Posterior cingulate gyrus (tissue), 11 donors: ENCODE data around the gene U2SURP.
"Not testable (repeated sequence)": the region's sequence is repeated elsewhere in the genome, so short reads cannot be mapped to it uniquely, and the experiment has no call there.

ENCODE experiments used
- DNase-seq, 10 donors: peaks; one replicate each; pipeline versions ENCODE4 v3.0.0 to v3.0.0-alpha.2; 2020 to 2021; ENCODE audit warnings: mixed read lengths in 3 of 10
- intact Hi-C: fragments of 100-400 bp; cut with DNase I; formaldehyde crosslinking; loops from one replicate; pipeline ENCODE4 v1.15.1; 2023

The U2SURP gene

DNA sequence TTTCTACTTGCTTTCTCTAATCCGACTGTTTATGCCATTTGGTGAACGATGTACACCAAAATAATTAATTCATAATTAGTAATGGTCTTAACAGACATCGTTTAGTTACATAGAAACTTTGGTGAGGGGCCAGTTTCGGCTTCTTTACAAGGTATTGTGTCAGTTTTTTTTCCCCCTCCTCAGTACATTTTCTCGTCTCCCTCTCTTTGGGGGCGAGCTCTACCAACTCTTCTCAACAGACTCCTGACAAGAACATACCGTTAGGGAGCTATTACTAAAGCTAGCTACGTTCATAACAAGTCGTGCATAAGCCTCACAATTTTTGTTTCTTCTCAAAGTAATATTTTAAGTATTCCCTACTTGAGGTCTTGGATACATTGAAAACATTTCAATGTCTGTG, 1.4 kb downstream of the U2SURP start:
- intact Hi-C loops: no loop called here
- no peak for DNase-seq

DNA sequence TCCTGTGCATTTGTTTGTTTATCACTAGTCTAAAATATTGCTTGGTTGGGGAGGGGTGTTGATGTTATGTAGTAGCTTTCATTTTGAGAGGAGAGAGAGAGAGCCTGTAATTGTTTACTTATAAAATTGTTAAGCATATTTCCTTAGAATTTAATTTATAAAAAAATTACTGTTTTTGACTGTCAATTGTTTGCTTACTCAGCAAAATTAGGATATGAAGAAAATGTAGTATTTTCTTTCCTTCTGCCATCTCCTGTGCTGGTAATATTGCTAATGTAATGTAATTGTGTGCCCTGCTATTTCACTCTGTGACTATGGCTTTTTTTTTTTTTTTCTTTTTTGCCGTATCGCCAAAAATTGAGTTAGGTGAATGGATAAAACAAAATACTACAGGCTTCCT, 3.5 kb downstream of the U2SURP start:
- no peak for DNase-seq
- intact Hi-C loops: no loop called here

DNA sequence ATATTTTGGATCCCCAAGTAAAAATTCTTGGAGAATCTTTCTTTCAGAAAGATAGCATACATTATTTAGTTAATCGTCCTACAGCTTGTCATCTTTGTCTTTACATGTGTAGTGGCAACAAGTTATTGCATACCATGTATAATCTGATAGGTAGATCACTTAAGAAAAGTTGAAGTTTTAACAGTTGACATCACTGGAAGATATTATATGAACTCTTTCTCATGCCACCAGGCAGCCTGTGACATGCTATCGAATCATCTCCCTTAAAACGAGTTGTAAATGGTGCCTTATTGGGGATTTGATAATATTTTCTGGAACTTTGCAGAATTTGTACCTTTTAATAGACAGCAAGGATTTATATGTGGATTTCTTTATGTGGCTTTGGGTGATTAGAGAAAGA, 8.7 kb downstream of the U2SURP start:
- no peak for DNase-seq
- intact Hi-C loops: no loop called here

DNA sequence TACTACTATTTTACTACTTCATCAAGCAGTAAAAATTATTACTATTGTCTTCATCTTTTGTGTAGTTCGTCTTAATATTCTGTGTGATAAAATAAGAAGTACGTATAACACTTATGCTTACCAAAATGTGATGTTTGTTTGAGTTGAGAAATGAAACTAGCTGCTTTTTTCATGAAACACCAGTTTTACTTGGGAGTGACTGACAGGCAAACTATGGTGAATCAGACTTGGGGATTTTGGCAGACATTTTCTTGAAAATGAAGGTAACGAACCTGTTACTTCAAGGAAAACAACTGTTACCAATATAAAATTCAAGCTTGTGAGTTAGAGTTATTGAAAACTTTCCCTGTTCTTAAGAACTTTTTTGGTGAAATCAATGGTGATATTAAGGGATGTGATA, 10.3 kb downstream of the U2SURP start:
- intact Hi-C loops: no loop called here
- DNase-seq: no peak

DNA sequence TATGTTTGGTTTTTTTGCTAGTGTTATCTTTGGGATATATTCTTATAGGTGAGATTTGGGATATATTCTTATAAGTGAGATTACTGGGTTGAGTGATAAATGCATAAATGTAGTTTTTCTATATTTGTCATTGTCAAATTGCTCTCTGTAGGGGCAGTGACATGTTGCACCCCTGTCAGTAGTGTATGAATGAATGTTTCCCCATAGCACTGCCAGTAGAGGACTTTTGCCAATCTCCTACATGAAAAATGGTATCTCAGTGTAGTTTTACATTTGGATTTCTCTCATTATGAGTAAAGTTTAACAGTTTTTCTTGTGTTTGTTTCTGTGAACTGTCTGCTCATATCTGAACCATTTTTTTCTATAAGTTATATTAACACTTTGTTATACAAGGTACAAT, 13.6 kb downstream of the U2SURP start:
- intact Hi-C loops: no loop called here
- no peak for DNase-seq

DNA sequence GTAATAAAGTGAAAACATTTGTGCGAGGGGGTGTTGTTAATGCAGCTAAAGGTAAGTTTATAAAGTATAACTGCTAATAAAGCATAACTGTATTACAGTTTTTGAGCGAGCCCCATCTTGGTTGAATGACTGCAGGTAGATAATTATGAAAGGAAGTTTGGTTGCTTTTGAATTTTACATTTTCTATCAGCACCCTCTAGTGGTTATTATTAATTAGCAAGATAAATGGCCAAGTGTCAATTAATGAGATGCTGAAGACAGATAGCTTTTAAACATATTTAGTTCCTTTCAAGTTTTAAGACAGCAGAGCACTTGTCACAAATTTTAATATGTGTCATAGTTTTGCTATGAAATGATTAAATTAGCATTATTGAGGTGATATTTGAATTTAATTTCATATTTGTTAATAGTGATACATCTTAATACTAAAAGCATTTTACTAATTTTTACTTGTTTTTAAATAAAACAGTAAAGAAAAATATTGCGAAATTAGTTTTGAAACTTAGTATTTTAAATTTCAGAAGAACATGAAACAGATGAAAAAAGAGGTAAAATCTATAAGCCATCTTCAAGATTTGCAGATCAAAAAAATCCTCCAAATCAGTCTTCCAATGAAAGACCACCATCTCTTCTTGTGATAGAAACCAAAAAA, 15.1 kb downstream of the U2SURP start:
- DNase-seq: no peak
- intact Hi-C loops: no loop called here

DNA sequence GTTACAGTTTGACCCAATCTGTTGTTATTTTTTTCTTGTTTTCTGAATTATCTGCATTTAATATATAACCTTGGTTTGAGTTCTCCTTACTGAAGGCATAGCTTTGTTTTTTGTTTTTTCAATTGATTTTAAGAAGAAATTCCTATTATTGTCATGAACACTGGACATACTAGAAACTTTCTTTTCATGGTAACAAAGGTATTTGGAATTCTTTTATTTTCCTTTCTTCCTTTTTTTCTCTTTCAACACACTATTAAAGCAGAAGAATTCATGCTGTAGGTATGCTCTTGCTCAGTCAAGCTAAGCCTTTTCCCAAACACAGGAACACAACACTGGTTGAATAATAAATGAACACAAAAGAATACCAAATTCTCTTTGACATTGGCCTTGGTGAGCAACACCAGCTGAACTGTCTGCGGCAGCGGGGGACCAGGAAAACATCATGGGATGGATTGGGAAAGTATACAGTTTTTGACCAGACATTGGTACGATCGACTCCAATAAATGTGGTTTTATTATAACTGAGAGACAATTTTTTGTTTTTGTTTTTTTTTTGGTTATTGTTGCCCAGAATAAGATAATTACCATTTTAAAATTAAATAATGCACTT, 23.1 kb downstream of the U2SURP start:
- intact Hi-C loops: no loop called here

DNA sequence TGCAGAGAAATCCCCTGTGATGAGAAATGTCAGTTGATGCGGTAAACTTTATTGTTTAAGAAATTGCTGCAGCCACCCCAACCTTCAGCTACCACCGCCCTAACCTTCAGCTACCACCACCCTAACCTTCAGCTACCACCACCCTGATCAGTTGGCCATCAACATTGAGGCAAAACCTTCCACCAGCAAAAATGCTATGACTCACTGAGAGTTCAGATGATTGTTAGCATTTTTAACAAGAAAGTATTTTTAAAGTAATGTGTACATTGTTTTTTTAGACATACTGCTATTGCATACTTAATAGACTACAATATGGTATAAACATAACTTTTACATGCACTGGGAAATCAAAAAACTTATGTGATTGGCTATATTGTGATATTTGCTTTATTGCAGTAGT, 30.0 kb downstream of the U2SURP start:
- DNase-seq: no peak
- intact Hi-C loops: loop anchor here (10.0 kb wide), 1 partner anchor 643 kb away; no protein-coding TSS in a partner anchor

More for the DNA sequence above, 23.1 kb downstream of the U2SURP start:
- no peak for DNase-seq

DNA sequence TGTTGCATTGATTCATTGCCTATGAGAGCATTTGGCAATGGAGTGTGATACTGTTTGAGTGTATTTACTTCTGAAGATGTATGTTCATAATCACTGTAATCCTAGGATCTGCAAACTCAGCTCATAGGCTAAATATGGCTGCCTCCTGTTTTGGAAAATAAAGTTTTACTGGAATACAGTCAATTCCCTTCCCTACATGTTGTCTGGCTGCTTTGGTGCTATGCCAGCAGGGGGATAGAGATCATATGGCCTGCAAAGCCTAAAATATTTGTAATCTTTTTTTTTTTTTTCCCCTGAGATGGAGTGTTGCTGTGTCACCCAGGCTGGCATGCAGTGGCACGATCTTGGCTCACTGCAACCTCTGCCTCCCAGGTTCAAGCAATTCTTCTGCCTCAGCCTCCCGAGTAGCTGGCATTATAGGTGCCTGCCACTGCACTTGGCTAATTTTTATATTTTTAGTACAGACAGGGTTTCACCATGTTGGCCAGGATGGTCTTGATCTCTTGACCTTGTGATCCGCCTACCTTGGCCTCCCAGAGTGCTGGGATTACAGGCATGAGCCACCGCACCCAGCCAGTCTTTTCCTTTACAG, 30.5 kb downstream of the U2SURP start:
- intact Hi-C loops: loop anchor here (10.0 kb wide), 1 partner anchor 643 kb away; no protein-coding TSS in a partner anchor
- not testable (repeated sequence) for DNase-seq

DNA sequence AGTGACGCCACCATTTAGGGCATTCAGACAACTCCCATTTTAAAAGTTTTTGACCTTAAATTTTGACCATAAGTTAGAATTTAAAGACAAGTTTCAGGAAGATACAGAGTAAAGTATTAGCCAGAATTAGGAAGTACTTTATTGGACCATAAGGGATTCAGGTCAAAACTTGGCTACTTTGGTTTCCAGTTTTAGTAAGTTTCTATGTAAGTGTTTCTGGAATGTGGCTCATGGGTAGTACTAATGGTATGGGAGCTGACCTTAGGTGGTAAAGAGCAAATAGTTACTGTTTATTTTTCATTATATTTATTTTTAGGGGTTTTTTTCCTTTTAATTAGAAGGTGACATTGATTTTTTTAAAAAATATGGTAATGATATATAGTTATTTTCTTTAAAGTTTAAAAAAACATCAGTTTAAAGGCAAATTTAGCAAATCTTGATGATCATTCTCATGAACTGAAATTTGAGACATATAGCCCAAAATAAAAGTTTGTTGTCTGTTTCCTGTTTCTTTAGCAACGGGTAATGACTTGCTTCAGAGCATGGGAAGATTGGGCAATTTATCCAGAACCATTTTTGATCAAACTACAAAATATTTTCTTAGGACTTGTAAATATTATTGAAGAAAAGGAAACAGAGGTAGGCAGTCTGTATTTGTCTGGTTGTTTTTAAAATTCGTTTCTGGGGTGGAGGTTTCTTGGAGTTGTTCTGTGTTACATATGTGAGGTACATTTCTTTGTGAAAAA, 34.3 kb downstream of the U2SURP start:
- no peak for DNase-seq
- intact Hi-C loops: loop anchor here (10.0 kb wide), 1 partner anchor 639 kb away; no protein-coding TSS in a partner anchor

DNA sequence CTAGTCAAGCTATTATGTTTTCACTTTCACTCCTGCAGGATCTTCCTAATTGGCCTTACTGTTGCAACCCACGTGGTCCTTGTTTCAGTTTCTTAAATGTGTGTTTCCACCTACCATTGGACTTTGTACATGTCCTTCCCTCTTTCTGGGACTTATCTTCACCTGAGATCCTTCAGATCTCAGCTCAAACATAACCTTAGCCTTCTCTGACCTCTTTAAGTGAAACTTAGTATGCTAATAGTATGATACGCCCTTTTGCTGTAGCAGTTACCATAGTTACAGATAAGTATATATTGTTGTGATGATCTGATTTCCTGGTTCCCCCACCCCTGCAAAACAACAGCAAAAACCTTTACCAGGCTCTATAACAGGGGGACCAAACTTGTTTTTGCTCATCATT, 35.2 kb downstream of the U2SURP start:
- intact Hi-C loops: loop anchor here (10.0 kb wide), 1 partner anchor 638 kb away; no protein-coding TSS in a partner anchor
- no peak for DNase-seq

DNA sequence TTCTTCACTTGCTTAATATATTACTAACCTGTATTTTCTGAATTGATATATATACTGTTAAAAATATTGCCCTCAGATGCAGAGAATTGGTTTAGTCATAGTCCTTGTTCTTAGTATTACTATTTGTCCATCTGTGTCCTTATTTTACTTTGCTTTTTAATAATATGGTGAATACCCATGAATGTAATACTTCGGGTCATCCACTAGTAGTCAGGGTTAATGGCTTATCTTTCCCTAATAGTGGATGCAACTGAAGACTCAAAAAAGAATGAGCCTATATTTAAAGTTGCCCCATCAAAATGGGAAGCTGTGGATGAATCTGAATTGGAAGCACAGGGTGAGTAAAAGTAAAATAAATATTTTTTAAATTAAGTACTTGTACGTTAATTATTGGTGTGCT, 36.5 kb downstream of the U2SURP start:
- no peak for DNase-seq
- intact Hi-C loops: loop anchor here (10.0 kb wide), 1 partner anchor 637 kb away; no protein-coding TSS in a partner anchor

DNA sequence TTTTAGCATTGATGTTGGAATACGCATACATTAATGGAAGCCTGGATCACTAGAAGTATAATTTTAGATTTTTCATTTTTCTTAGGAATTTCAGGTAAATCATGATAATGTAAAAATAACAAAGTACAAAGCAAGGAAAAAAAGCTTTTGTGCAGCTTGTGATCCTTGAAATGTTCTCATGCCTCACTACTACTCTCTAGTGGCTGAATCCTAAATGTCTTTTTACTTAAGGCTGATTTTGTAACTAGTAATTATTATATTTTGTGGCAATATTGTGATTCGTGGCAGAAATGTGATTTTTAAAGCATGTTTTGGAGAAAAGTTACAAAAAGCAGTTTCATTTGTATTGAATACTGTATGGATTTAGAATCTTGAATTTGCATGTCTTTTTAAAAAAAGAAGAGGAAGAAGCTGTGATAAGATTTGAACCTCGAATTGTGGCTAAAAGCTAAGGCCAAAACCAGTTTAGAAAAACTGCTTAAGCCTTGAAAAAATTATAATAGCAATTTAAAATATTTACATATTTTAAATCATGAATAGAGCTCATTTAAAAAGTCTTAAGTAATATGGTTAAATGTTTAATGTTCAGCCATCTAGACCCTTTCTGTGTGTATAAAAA, 39.0 kb downstream of the U2SURP start:
- intact Hi-C loops: no loop called here
- no peak for DNase-seq

DNA sequence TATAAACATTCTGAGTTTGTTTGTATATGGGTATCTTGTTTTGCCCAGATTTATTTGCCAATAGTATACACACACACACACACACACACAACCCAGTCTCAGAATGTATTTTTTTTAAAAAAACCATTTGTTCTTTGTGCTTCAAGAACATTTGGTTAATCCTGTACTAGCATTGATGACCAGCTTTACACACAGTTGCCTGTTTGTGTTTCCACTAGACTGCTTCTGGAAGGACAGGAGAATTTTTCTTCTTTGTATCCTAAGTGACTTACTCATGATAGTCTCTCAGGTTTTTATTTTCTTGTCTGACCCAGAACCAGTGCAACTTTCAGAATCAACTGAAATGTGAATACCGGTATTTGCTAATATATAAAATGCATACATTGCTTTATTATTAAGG, 40.5 kb downstream of the U2SURP start:
- no peak for DNase-seq
- intact Hi-C loops: no loop called here

DNA sequence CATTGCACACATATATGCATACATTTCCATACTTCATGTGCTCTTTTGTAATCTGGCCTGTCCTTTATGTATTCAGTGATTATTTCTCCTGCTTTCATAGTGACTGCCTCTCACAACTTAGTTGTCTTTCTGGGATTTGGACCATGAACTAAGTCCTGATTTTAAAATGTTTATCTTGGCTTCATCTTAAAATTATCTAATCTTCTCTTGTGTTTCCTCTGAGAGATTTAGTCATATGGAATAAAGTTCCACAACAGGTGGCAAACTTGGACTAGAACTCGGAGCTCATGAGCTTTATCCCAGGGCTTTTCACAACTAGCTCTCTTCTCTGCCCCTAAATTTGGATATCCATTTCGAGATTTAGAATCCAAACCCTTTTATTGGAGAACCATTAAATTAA, 44.3 kb downstream of the U2SURP start:
- no peak for DNase-seq
- intact Hi-C loops: no loop called here

DNA sequence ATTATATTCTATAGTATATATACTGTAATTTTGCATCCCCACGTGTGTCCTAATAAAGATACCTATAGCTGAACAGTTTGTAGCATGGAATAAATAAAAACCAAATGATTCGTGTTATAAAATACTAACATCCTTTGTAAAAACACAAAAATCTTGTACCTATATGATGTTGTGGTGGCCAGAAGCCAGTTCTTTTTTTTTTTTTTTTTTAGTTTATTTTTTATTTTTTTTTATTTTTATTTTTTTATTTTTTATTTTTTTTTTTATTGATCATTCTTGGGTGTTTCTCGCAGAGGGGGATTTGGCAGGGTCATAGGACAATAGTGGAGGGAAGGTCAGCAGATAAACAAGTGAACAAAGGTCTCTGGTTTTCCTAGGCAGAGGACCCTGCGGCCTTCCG, 44.7 kb downstream of the U2SURP start:
- intact Hi-C loops, DNase-seq: not testable (repeated sequence)

DNA sequence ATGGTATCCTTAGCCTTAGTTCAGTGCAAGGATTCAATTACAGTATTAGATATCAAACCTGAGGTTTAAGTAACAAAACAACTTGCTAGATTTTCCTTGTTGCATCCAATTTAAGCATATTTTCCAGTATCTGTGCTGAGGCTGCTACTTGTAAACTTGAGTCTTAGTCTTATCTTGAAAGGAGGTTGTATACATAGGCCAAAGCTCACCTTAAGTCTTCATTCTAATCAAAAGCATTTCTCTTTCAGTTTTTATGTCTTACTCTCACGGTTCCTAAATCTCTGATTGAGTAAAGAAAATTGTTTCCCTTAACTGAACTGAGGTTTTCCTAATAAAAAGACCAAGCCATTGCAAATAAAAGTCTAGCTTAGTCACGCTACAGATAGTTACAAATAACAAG, 52.6 kb downstream of the U2SURP start:
- intact Hi-C loops: no loop called here

DNA sequence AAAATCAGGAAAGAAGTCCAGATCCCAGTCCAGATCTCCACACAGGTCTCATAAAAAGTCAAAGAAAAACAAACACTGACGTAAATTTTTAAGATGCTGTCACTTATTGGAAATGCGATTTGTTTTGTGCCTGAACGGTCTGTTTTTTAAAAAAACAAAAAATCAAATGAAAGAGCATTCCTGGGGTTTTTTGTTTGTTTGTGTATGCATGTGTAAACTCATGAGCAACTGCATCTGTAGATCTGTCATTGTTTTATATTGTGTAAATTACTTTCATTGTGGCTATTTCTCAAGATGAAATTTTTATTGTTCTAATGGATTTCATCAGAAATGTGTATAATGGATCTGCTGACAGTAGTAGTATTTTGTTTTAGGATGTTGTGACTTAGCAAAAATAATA, 55.0 kb downstream of the U2SURP start:
- intact Hi-C loops: no loop called here
- no peak for DNase-seq

More for the DNA sequence above, 52.6 kb downstream of the U2SURP start:
- DNase-seq: no peak

DNA sequence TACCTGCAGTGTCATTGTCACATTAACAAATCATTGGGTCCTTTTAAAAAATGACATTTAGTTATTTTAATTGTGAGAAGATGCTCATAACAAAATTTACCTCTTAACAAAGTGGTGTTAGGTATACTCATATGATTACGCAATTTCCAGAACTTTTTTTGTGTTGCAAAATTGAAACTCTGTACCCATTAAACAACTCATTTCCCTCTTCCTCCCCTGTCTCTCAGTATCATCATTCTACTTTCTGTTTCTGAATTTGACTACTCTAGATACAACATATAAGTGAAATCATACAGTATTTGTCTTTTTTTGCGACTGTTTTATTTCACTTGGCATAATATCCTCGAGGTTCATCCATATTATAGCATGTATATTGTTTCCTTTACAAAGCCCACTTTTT, 59.5 kb downstream of the U2SURP start:
- intact Hi-C loops: no loop called here

DNA sequence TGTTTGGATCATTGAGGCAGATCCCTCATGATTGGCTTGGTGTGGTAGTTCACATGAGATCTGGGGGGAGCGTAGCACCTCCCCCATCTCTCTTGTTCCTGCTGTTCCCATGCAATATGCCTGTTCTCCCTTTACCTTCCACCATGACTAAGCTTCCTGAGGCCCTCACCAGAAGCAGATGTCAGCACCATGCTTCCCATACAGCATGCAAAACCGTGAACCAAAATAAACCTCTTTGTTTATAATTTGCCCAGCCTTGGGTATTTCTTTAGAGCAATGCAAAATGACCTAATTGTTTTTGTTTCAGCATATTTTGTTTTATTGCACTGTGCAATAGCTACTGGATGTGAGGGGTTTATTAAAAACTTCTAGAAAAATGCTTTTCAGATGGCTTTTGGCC, 61.6 kb downstream of the U2SURP start:
- DNase-seq: no peak
- intact Hi-C loops: no loop called here

More for the DNA sequence above, 59.5 kb downstream of the U2SURP start:
- DNase-seq: no peak

DNA sequence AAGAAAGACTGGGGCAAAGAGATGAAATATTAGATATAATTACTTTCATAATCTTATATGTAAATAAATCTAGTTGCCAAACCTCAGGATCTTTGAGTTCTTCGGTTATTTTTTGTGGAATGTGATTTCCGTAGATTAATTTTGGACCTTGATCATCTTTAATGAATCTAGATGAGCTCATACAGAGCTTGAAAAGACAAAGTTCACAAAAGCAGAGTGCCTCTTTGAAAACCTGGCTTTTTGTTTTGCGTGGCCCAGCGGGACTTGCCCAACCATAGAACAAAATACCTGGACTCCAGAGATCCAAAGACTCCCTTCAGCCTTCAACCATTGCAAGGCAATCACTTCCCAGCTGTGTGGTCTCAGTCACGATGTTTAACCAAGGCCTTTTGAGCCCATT, 63.4 kb downstream of the U2SURP start:
- no peak for DNase-seq
- intact Hi-C loops: no loop called here
